ENCODE results near the gene POLR2C.

DNA sequence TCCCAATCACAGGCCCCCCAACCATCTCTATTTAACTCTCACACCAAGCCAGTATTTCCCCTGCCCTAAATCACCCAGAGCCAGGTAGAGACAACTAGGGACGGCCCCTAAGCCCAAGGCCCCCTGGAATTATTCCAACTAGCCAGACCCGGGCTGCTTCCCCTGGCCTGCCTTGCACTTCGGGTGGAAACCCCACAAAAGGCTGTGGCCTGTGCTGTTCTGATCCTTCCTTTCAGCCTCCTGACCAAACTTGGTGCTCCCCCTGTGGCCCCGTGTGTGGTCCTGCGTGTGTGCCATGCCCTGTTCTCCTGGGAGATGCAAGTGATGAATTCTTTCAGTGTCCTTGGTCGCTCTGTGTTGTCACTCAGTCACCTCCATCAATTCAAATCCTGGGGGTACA lies 43.0 kb upstream of the POLR2C start:
- TF ChIP-seq, protein P1, sequence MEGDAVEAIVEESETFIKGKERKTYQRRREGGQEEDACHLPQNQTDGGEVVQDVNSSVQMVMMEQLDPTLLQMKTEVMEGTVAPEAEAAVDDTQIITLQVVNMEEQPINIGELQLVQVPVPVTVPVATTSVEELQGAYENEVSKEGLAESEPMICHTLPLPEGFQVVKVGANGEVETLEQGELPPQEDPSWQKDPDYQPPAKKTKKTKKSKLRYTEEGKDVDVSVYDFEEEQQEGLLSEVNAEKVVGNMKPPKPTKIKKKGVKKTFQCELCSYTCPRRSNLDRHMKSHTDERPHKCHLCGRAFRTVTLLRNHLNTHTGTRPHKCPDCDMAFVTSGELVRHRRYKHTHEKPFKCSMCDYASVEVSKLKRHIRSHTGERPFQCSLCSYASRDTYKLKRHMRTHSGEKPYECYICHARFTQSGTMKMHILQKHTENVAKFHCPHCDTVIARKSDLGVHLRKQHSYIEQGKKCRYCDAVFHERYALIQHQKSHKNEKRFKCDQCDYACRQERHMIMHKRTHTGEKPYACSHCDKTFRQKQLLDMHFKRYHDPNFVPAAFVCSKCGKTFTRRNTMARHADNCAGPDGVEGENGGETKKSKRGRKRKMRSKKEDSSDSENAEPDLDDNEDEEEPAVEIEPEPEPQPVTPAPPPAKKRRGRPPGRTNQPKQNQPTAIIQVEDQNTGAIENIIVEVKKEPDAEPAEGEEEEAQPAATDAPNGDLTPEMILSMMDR (IDR thresholded peaks at IDR 0.05), result no peak
- TF ChIP-seq POLR2AphosphoS5 (IDR thresholded peaks at IDR 0.05) (no peak), POLR2A (IDR thresholded peaks at IDR 0.05) (no peak)
